ENCODE data around the gene ASTN1.

ASTN1 gene

GRCh38 chr1:177002891-177003290 lies 161.6 kb downstream of the ASTN1 start:
- Histone ChIP-seq H3K4me3 (ENCODE audit: low read length, poor library complexity, severe bottlenecking) (no peak overlapping the region), H4K20me1 (ENCODE audit: insufficient read depth, low read length, poor library complexity, severe bottlenecking) (no peaks in the 10 kb centered on the region), H3F3A (ENCODE audit: low read depth) (no peaks in the 10 kb centered on the region), H3K9me3 (ENCODE audit: insufficient read depth, low read depth, low read length) (no peaks in the 10 kb centered on the region), H3K4me1 (ENCODE audit: insufficient read depth, low read length, poor library complexity, severe bottlenecking) (no peaks in the 10 kb centered on the region), H2AFZ (ENCODE audit: low read length) (no peak overlapping the region), H3K79me2 (ENCODE audit: insufficient read depth, low read length) (no peaks in the 10 kb centered on the region), H3K9me2 (replicated peaks; ENCODE audit: low read depth, low read length) (no peaks in the 10 kb centered on the region), H3K9ac (ENCODE audit: low read depth, low read length, poor library complexity, severe bottlenecking) (no peak overlapping the region), H3K27me3 (ENCODE audit: insufficient read depth, low read length, poor library complexity, severe bottlenecking) (no peaks in the 10 kb centered on the region), H3K4me2 (ENCODE audit: low read depth, low read length, poor library complexity, severe bottlenecking) (no peak overlapping the region), H3K36me3 (ENCODE audit: insufficient read depth, low read length) (no peaks in the 10 kb centered on the region)
- TF ChIP-seq EZH2phosphoT487 (IDR thresholded peaks at IDR 0.05; ENCODE audit: borderline replicate concordance) (no peak), CTCF (conservative IDR thresholded peaks at IDR 0.05; ENCODE audit: low read length) (no peak)

- Histone ChIP-seq H3F3A (ENCODE audit: low read depth) (no peaks in the 10 kb centered on the region), H3K9me3 (ENCODE audit: insufficient read depth, low read depth, low read length) (no peaks in the 10 kb centered on the region), H3K4me2 (ENCODE audit: low read depth, low read length, poor library complexity, severe bottlenecking) (no peak overlapping the region), H3K36me3 (ENCODE audit: insufficient read depth, low read length) (no peaks in the 10 kb centered on the region), H4K20me1 (ENCODE audit: insufficient read depth, low read length, poor library complexity, severe bottlenecking) (no peaks in the 10 kb centered on the region), H2AFZ (ENCODE audit: low read length) (no peak overlapping the region), H3K4me1 (ENCODE audit: insufficient read depth, low read length, poor library complexity, severe bottlenecking) (no peaks in the 10 kb centered on the region), H3K4me3 (ENCODE audit: low read length, poor library complexity, severe bottlenecking) (no peak overlapping the region), H3K9ac (ENCODE audit: low read depth, low read length, poor library complexity, severe bottlenecking) (no peak overlapping the region), H3K9me2 (replicated peaks; ENCODE audit: low read depth, low read length) (no peaks in the 10 kb centered on the region), H3K79me2 (ENCODE audit: insufficient read depth, low read length) (no peaks in the 10 kb centered on the region), H3K27me3 (ENCODE audit: insufficient read depth, low read length, poor library complexity, severe bottlenecking) (no peaks in the 10 kb centered on the region)
- TF ChIP-seq EZH2phosphoT487 (IDR thresholded peaks at IDR 0.05; ENCODE audit: borderline replicate concordance) = no peak
- TF ChIP-seq CTCF (conservative IDR thresholded peaks at IDR 0.05; ENCODE audit: low read length) = no peak
Measured at GRCh38 chr1:177001556-177001955, 163.0 kb downstream of the ASTN1 start.

- Histone ChIP-seq H3K9me3 (ENCODE audit: insufficient read depth, low read depth, low read length) (no peaks in the 10 kb centered on the region), H3K36me3 (ENCODE audit: insufficient read depth, low read length) (no peaks in the 10 kb centered on the region), H3K9ac (ENCODE audit: low read depth, low read length, poor library complexity, severe bottlenecking) (no peak overlapping the region), H3F3A (ENCODE audit: low read depth) (no peaks in the 10 kb centered on the region), H3K79me2 (ENCODE audit: insufficient read depth, low read length) (no peaks in the 10 kb centered on the region), H3K4me2 (ENCODE audit: low read depth, low read length, poor library complexity, severe bottlenecking) (no peak overlapping the region), H3K27me3 (ENCODE audit: insufficient read depth, low read length, poor library complexity, severe bottlenecking) (no peaks in the 10 kb centered on the region), H2AFZ (ENCODE audit: low read length) (no peak overlapping the region), H4K20me1 (ENCODE audit: insufficient read depth, low read length, poor library complexity, severe bottlenecking) (no peaks in the 10 kb centered on the region), H3K9me2 (replicated peaks; ENCODE audit: low read depth, low read length) (no peaks in the 10 kb centered on the region), H3K4me1 (ENCODE audit: insufficient read depth, low read length, poor library complexity, severe bottlenecking) (no peaks in the 10 kb centered on the region), H3K4me3 (ENCODE audit: low read length, poor library complexity, severe bottlenecking) (no peak overlapping the region)
- no peak for TF ChIP-seq EZH2phosphoT487 (IDR thresholded peaks at IDR 0.05; ENCODE audit: borderline replicate concordance)
- no peak for TF ChIP-seq CTCF (conservative IDR thresholded peaks at IDR 0.05; ENCODE audit: low read length)
Measured at GRCh38 chr1:176998183-176998795, 166.2 kb downstream of the ASTN1 start.

All from Loucy (cell line).